Astrocyte (in vitro differentiated cells and primary cell): ENCODE results near the gene CDH11. TPM values are rescaled to one million over a fixed set of nuclear protein-coding genes. Genes with fewer than 3 reads are reported as not detected.
A peak's percentile ranks its signal among the peaks of the same experiment; 100 is the strongest.

ENCODE experiments used
- DNase-seq: peaks from one replicate; pipeline ENCODE4 v3.0.0-alpha.2; 2010; ENCODE audit warnings: low read depth
- FAIRE-seq: peaks from 2 replicates; lab custom pipeline; 2011; peaks lifted over from hg19 to GRCh38; lab: Jason Lieb, UNC
- H2AFZ ChIP-seq: 2 replicates; pipeline ENCODE4 v1.6.0; 2012; ENCODE audit warnings: low read depth, low read length, inconsistent platforms
- H3K27ac ChIP-seq: 2 replicates; pipeline ENCODE4 v1.5.1; 2011; ENCODE audit warnings: low read depth, low read length, inconsistent platforms
- H3K27me3 ChIP-seq: 2 replicates; pipeline ENCODE4 v1.6.0; 2011; ENCODE audit warnings: low read length, inconsistent platforms; ENCODE audit not compliant: insufficient read depth
- H3K36me3 ChIP-seq: 2 replicates; pipeline ENCODE4 v1.5.1; 2011; ENCODE audit warnings: low read length, inconsistent platforms; ENCODE audit not compliant: insufficient read depth
- H3K4me1 ChIP-seq: 2 replicates; pipeline ENCODE4 v1.5.1; 2011; ENCODE audit warnings: low read length, inconsistent platforms; ENCODE audit not compliant: insufficient read depth
- H3K4me2 ChIP-seq: 2 replicates; pipeline ENCODE4 v1.6.0; 2012; ENCODE audit warnings: low read length, inconsistent platforms
- H3K4me3 ChIP-seq: 2 replicates; pipeline ENCODE4 v1.5.1; 2011; ENCODE audit warnings: low read depth, mild to moderate bottlenecking, low read length, inconsistent platforms; ENCODE audit not compliant: insufficient read depth
- H3K79me2 ChIP-seq: 2 replicates; pipeline ENCODE4 v1.6.0; 2012; ENCODE audit warnings: mild to moderate bottlenecking, low read length, inconsistent platforms; ENCODE audit not compliant: insufficient read depth
- H3K9ac ChIP-seq: 2 replicates; pipeline ENCODE4 v1.6.0; 2012; ENCODE audit warnings: mild to moderate bottlenecking, low read length, inconsistent platforms
- H3K9me3 ChIP-seq: 2 replicates; pipeline ENCODE4 v1.5.1; 2012; ENCODE audit warnings: low read depth, mild to moderate bottlenecking, low read length, inconsistent platforms; ENCODE audit not compliant: insufficient read depth
- H4K20me1 ChIP-seq: 2 replicates; pipeline ENCODE4 v1.6.0; 2012; ENCODE audit warnings: low read length, inconsistent platforms; ENCODE audit not compliant: insufficient read depth
- H3K27ac Mint-ChIP-seq: one replicate; pipeline ENCODE4 v1.8.0; 2021; ENCODE audit warnings: mild to moderate bottlenecking, mixed read lengths; ENCODE audit not compliant: unreplicated experiment
- H3K27me3 Mint-ChIP-seq: one replicate; pipeline ENCODE4 v1.8.0; 2021; ENCODE audit warnings: low read depth, mixed read lengths; ENCODE audit not compliant: unreplicated experiment
- H3K36me3 Mint-ChIP-seq: one replicate; pipeline ENCODE4 v1.8.0; 2021; ENCODE audit warnings: low read depth, mixed read lengths; ENCODE audit not compliant: unreplicated experiment
- H3K4me1 Mint-ChIP-seq: one replicate; pipeline ENCODE4 v1.8.0; 2021; ENCODE audit warnings: low read depth, mixed read lengths; ENCODE audit not compliant: unreplicated experiment
- H3K4me3 Mint-ChIP-seq: one replicate; pipeline ENCODE4 v1.8.0; 2021; ENCODE audit warnings: mild to moderate bottlenecking, moderate library complexity, mixed read lengths; ENCODE audit not compliant: unreplicated experiment
- H3K9me3 Mint-ChIP-seq: one replicate; pipeline ENCODE4 v1.8.0; 2021; ENCODE audit warnings: mild to moderate bottlenecking, mixed read lengths; ENCODE audit not compliant: unreplicated experiment
- CTCF ChIP-seq: IDR thresholded peaks from 2 replicates; pipeline ENCODE4 v1.5.1; 2011; ENCODE audit warnings: low read depth, mild to moderate bottlenecking, inconsistent platforms, low read length, moderate library complexity; ENCODE audit not compliant: insufficient read depth
- EZH2 ChIP-seq: IDR thresholded peaks from 2 replicates; pipeline ENCODE4 v1.6.1; 2012; ENCODE audit warnings: mild to moderate bottlenecking, low read length, inconsistent platforms; ENCODE audit not compliant: insufficient read depth
- total RNA-seq: library from RNA; stranded (reverse); gene quantifications from 2 replicates; pipeline ENCODE4 v1.2.1, GENCODE V29; 2021

CDH11 gene
- total RNA-seq, 1 donor from 2014 or later = 313 TPM

DNA sequence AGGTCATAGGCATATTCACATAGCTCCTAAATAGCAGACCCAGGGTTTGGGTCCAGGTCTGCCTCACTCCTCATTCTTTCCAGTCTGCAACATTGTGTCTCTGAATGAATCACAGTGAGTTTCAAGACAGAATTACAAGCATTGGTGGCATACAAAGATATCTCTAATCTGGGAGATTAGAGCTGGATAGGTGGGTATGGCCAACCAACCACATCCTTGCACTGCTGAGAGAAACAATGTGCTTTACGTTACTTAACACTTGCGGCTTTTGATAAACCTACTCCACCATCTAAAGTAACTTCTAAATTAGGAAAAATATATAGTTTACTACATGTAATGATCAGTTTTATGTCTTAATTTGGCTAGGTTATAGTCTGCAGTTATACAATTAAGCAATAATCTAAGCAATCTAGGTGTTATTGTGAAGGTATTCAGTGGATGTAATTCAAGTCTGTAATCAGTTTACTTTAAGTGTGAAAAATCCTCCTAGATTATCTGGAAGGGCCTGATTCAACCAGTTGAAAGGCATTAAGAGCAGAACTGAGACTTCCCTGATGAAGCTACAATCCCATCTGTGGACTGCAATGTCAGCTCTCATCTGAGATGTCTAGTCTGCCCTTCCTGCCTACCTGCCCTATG lies 26.7 kb downstream of the CDH11 start:
- H3K27ac ChIP-seq = no peak overlapping the region
- H3K9ac ChIP-seq = no peak overlapping the region
- H3K79me2 ChIP-seq = peaks cover 100% of the 10 kb centered on the region
- Mint-ChIP-seq H3K27me3 (no peaks in the 10 kb centered on the region), H3K4me3 (no peak overlapping the region), H3K36me3 (peaks cover 27% of the 10 kb centered on the region), H3K9me3 (peaks cover 1% of the 10 kb centered on the region), H3K4me1 (peaks cover 11% of the 10 kb centered on the region), H3K27ac (no peak overlapping the region)
- DNase-seq = no peak
- no peak overlapping the region for H3K4me2 ChIP-seq
- H3K9me3 ChIP-seq = no peaks in the 10 kb centered on the region
- H3K4me3 ChIP-seq = no peak overlapping the region
- H3K27me3 ChIP-seq = no peaks in the 10 kb centered on the region
- peaks cover 6% of the 10 kb centered on the region for H3K36me3 ChIP-seq
- H3K4me1 ChIP-seq = peaks cover 3% of the 10 kb centered on the region
- no peak for TF ChIP-seq EZH2
- TF ChIP-seq CTCF = no peak
- no peak overlapping the region for H2AFZ ChIP-seq
- H4K20me1 ChIP-seq = peaks cover 89% of the 10 kb centered on the region
- FAIRE-seq = no peak

DNA sequence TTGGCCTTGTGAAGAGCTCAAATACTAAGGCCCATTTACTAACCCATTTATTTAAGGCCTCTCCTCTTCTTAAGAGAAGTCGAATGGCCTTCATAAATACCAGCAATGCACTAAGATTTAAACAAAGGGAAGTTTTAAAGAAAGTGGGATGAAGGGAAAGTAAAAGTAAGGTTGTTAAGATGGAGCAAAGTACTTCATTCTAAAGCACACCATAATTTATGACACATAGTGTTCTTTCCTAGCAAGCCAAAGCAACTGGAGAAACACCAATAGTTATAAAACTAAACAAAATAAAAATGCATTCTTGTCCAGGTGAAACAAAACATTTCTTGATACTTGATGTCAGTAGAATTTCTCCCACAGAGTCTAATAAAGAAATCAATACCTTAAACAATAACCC lies 27.9 kb downstream of the CDH11 start:
- no peak overlapping the region for H3K27ac Mint-ChIP-seq
- no peaks in the 10 kb centered on the region for H3K9me3 ChIP-seq
- no peak overlapping the region for H3K27ac ChIP-seq
- H4K20me1 ChIP-seq = peaks cover 84% of the 10 kb centered on the region
- no peak overlapping the region for H2AFZ ChIP-seq
- TF ChIP-seq CTCF (no peak), EZH2 (no peak)
- H3K9ac ChIP-seq = no peak overlapping the region
- no peaks in the 10 kb centered on the region for H3K27me3 Mint-ChIP-seq
- H3K9me3 Mint-ChIP-seq = no peaks in the 10 kb centered on the region
- H3K27me3 ChIP-seq = no peaks in the 10 kb centered on the region
- H3K4me1 ChIP-seq = peaks cover 3% of the 10 kb centered on the region
- H3K4me3 Mint-ChIP-seq = no peak overlapping the region
- H3K79me2 ChIP-seq = peaks cover 100% of the 10 kb centered on the region
- no peak for FAIRE-seq
- H3K4me1 Mint-ChIP-seq = peaks cover 7% of the 10 kb centered on the region
- peaks cover 27% of the 10 kb centered on the region for H3K36me3 Mint-ChIP-seq
- no peak overlapping the region for H3K4me2 ChIP-seq
- no peak overlapping the region for H3K4me3 ChIP-seq
- peaks cover 6% of the 10 kb centered on the region for H3K36me3 ChIP-seq
- DNase-seq = no peak

DNA sequence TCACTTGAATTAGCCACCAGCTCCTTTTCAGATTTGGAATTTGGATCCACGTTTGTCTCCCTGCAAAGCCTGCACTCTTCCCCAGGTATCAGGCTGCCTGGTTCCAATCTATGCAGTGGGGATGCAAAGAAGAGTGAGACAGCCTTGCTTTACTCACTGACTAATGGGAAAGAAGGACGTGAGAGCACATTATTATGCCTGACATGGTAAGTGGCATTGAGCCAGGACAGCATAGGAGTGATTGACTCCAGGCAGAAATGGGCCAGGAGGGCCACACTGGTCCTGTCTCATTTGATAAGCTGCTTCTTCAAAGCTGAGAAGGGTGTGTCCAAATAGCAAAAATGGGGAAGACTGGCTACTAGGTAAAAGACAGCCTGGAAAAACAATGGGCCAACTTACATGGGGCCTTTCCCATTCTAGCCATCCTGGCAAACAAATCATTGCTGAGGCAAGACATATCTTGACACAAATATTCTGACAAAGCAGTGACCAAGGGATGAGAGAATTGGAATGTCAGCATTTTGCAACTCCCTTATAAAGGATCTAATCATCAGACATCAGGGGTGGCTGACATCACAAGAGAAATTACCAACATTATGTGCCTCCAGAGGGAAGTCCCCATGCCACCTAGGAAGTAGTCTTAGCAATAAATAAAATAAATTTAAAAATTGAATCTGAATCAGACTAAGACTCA lies 38.6 kb downstream of the CDH11 start:
- Histone ChIP-seq H3K36me3 (peaks cover 6% of the 10 kb centered on the region), H3K79me2 (peaks cover 99% of the 10 kb centered on the region), H3K4me2 (no peak overlapping the region), H3K4me3 (no peak overlapping the region), H3K9ac (no peak overlapping the region), H3K9me3 (no peaks in the 10 kb centered on the region), H3K27ac (no peak overlapping the region), H2AFZ (no peak overlapping the region), H4K20me1 (peaks cover 96% of the 10 kb centered on the region), H3K27me3 (no peaks in the 10 kb centered on the region), H3K4me1 (no peaks in the 10 kb centered on the region)
- DNase-seq = no peak
- Mint-ChIP-seq H3K27me3 (no peaks in the 10 kb centered on the region), H3K27ac (peak overlapping the region; percentile 63), H3K4me3 (no peak overlapping the region), H3K4me1 (peaks cover 17% of the 10 kb centered on the region), H3K9me3 (no peaks in the 10 kb centered on the region), H3K36me3 (peaks cover 10% of the 10 kb centered on the region)
- FAIRE-seq = no peak
- no peak for TF ChIP-seq CTCF
- no peak for TF ChIP-seq EZH2
